Panc1 (cell line): Measurements from ENCODE around the gene PDE11A. TPM values are rescaled to one million over a fixed set of nuclear protein-coding genes. Genes with fewer than 3 reads are reported as not detected.

Experiments used
- ATAC-seq: fragments of 200-7000 bp; cut with Tn5 transposase; 2 replicates; pipeline ENCODE4 v1.9.1; 2020; ENCODE audit warnings: mild to moderate bottlenecking, moderate library complexity
- BruUV-seq: library from RNA; stranded (reverse); fragments of 400-500 nt; replicated peaks from 2 replicates; lab custom pipeline; 2021; lab: Mats Ljungman, UMichigan
- CTCF ChIA-PET: fragments of 300-600 bp; sonication (Branson Sonifier 250); formaldehyde crosslinking; loops from one replicate; lab custom pipeline; 2022; ENCODE audit warnings: antibody characterized with exemption; lab: Charles Lee
- POLR2A ChIA-PET: fragments of 300-600 bp; sonication (Branson Sonifier 250); formaldehyde crosslinking; loops from one replicate; lab custom pipeline; 2022; ENCODE audit warnings: antibody characterized with exemption; lab: Charles Lee
- DNase-seq: peaks from one replicate; pipeline ENCODE4 v3.0.0-alpha.2; 2010; ENCODE audit warnings: low read depth, low spot score
- H3K27ac ChIP-seq: 2 replicates; pipeline ENCODE4 v1.5.1; 2011; ENCODE audit warnings: mild to moderate bottlenecking, low read length, inconsistent platforms
- H3K27me3 ChIP-seq: fragments of 200-500 bp; sonication (Bioruptor generic); 2 replicates; pipeline ENCODE4 v1.6.0; 2014; ENCODE audit warnings: low read length, inconsistent platforms; ENCODE audit not compliant: control insufficient read depth, insufficient read depth
- H3K36me3 ChIP-seq: fragments of 200-500 bp; sonication (Bioruptor generic); 2 replicates; pipeline ENCODE4 v1.5.1; 2014; ENCODE audit warnings: inconsistent platforms, mild to moderate bottlenecking, low read length, moderate library complexity; ENCODE audit not compliant: control insufficient read depth, insufficient read depth
- H3K4me1 ChIP-seq: 2 replicates; pipeline ENCODE4 v1.5.1; 2011; ENCODE audit warnings: inconsistent platforms, mild to moderate bottlenecking, low read length, moderate library complexity; ENCODE audit not compliant: control insufficient read depth, insufficient read depth
- H3K4me3 ChIP-seq, 2 experiments: 2 replicates each; pipeline ENCODE4 v1.5.1; 2011 to 2012; ENCODE audit warnings: low read depth in 2 of 2, low read length in 2 of 2, mild to moderate bottlenecking in 2 of 2, inconsistent platforms in 1 of 2, moderate library complexity in 1 of 2
- H3K9me3 ChIP-seq: fragments of 200-500 bp; sonication (Bioruptor generic); 2 replicates; pipeline ENCODE4 v1.5.1; 2014; ENCODE audit warnings: low read depth, mild to moderate bottlenecking, inconsistent platforms, low read length, moderate library complexity; ENCODE audit not compliant: control insufficient read depth, insufficient read depth
- CTCF ChIP-seq: fragments of 450-650 bp; IDR thresholded peaks from 2 replicates; pipeline ENCODE4 v1.5.1; 2017; ENCODE audit warnings: mild to moderate bottlenecking
- POLR2AphosphoS5 ChIP-seq: IDR thresholded peaks from 2 replicates; pipeline ENCODE4 v1.6.1; 2012; ENCODE audit warnings: mild to moderate bottlenecking, low read depth, low read length, moderate library complexity
- REST ChIP-seq, 2 experiments: IDR thresholded peaks; 2 replicates each; pipeline ENCODE4 v1.6.1; 2011 to 2012; ENCODE audit warnings: low read depth in 2 of 2, control low read depth in 1 of 2, low read length in 1 of 2, mild to moderate bottlenecking in 1 of 2, moderate library complexity in 1 of 2; ENCODE audit not compliant: insufficient read depth in 1 of 2
- SIN3A ChIP-seq: IDR thresholded peaks from 2 replicates; pipeline ENCODE4 v1.6.1; 2012; ENCODE audit warnings: low read depth, mild to moderate bottlenecking, low read length, moderate library complexity, borderline replicate concordance; ENCODE audit not compliant: insufficient read depth
- TCF7L2 ChIP-seq: IDR thresholded peaks from 2 replicates; pipeline ENCODE4 v1.6.1; 2011; ENCODE audit warnings: mild to moderate bottlenecking, low read depth, low read length, inconsistent platforms
- in situ Hi-C: cut with HindIII; loops from 2 replicates; pipeline ENCODE4 v1.10.0; 2016; ENCODE audit warnings: low sequenced_read_pairs, low pct_unique_long_range_greater_than_20kb
- intact Hi-C: fragments of 100-400 bp; cut with micrococcal nuclease; formaldehyde crosslinking; loops from one replicate; pipeline ENCODE4 v1.10.0; 2022; ENCODE audit not compliant: unreplicated experiment
- total RNA-seq: library from RNA; stranded (reverse); gene quantifications from one replicate; pipeline ENCODE4 v1.2.1, GENCODE V29; 2021; ENCODE audit not compliant: unreplicated experiment

The PDE11A gene
- total RNA-seq, 1 experiment from 2014 or later, result not detected

DNA sequence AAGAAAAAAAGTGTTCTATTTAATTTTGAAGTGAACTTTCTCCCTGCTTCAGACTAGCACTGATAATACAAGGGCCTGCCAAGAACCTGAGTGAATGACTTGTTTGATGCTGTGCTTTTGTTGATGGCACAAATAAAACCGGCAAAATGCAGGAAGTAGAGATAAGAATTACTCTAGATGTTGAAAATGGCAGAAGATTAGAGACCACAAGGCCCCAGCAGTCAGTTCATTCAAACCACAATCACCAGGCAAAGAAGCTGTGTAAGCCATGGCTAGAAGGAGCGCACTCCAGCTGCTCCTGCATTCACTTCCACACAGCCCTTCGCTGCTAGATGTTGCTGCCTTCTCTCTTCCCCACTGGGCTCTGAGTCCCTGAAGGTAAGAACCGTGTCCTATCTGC, 383.0 kb downstream of the PDE11A start:
- Histone ChIP-seq H3K27me3 (peaks cover 2% of the 10 kb centered on the region; the same call in 1 of the 2 replicates), H3K4me1 (no peaks in the 10 kb centered on the region), H3K4me3 (no peak overlapping the region), H3K27ac (no peak overlapping the region), H3K9me3 (no peaks in the 10 kb centered on the region), H3K36me3 (no peaks in the 10 kb centered on the region)
- BruUV-seq, result no TSS peak
- ChIA-PET POLR2A (interaction anchor here (0.5 kb wide), 1 partner anchor 68 kb away, joined by 7 read pairs; no protein-coding TSS in a partner anchor), CTCF (no interaction called here)
- TF ChIP-seq REST (IDR thresholded peaks at IDR 0.05; ENCODE audit: insufficient read depth in 1 of 2, low read depth in 2 of 2, low read length in 1 of 2) (no peak), POLR2AphosphoS5 (no peak), SIN3A (no peak), TCF7L2 (no peak), CTCF (no peak)
- ATAC-seq (no peak), DNase-seq (no peak)
- in situ Hi-C loops (no loop called here), intact Hi-C loops (no loop called here)

- H3K9me3 ChIP-seq, result no peaks in the 10 kb centered on the region
- DNase-seq, result no peak
- ChIA-PET CTCF (no interaction called here), POLR2A (no interaction called here)
- no peak for ATAC-seq
- in situ Hi-C loops (no loop called here), intact Hi-C loops (no loop called here)
- BruUV-seq, result no TSS peak
- TF ChIP-seq SIN3A, result no peak
- no peak for TF ChIP-seq POLR2AphosphoS5
- TF ChIP-seq TCF7L2, result no peak
- no peak for TF ChIP-seq REST (IDR thresholded peaks at IDR 0.05; ENCODE audit: insufficient read depth in 1 of 2, low read depth in 2 of 2, low read length in 1 of 2)
- no peak for TF ChIP-seq CTCF
- no peaks in the 10 kb centered on the region for H3K4me1 ChIP-seq
- H3K36me3 ChIP-seq, result no peaks in the 10 kb centered on the region
- no peak overlapping the region for H3K27ac ChIP-seq
- peaks cover 2% of the 10 kb centered on the region; the same call in 1 of the 2 replicates for H3K27me3 ChIP-seq
- no peak overlapping the region for H3K4me3 ChIP-seq
These were observed 383.7 kb downstream of the PDE11A start for GRCh38 chr2:177688844-177689243.
